NT2/D1 (cell line): ENCODE measurements around the gene CSF3R.
"Not testable (repeated sequence)": the region's sequence is repeated elsewhere in the genome, so short reads cannot be mapped to it uniquely, and the experiment has no call there.

Experiments
- DNase-seq: peaks from one replicate; pipeline ENCODE4 v3.0.0-alpha.2; 2011; ENCODE audit warnings: low read depth, low spot score
- H3K27me3 ChIP-seq: 2 replicates; pipeline ENCODE4 v1.6.0; 2011; ENCODE audit warnings: mild to moderate bottlenecking; ENCODE audit not compliant: insufficient read length, insufficient read depth
- H3K36me3 ChIP-seq: 2 replicates; pipeline ENCODE4 v1.6.1; 2011; ENCODE audit warnings: mild to moderate bottlenecking, low read length, mixed read lengths; ENCODE audit not compliant: insufficient read depth, insufficient read length
- H3K4me1 ChIP-seq: 2 replicates; pipeline ENCODE4 v1.5.1; 2011; ENCODE audit not compliant: insufficient read depth, insufficient read length
- H3K4me3 ChIP-seq: 2 replicates; pipeline ENCODE4 v1.5.1; 2011; ENCODE audit warnings: low read depth; ENCODE audit not compliant: insufficient read length
- H3K9ac ChIP-seq: 2 replicates; pipeline ENCODE4 v1.6.0; 2011; ENCODE audit warnings: low read depth; ENCODE audit not compliant: insufficient read length
- H3K9me3 ChIP-seq: 2 replicates; pipeline ENCODE4 v1.5.1; 2011; ENCODE audit warnings: mild to moderate bottlenecking, low read length; ENCODE audit not compliant: insufficient read depth
- SUZ12 ChIP-seq: IDR thresholded peaks from 2 replicates; pipeline ENCODE4 v1.6.1; 2011; ENCODE audit not compliant: insufficient read length, insufficient read depth; ENCODE audit errors: extremely low read depth
- YY1 ChIP-seq: IDR thresholded peaks from 2 replicates; pipeline ENCODE4 v1.6.1; 2011; ENCODE audit not compliant: insufficient read length, insufficient read depth
- ZNF274 ChIP-seq: IDR thresholded peaks from 2 replicates; pipeline ENCODE4 v1.6.1; 2011; ENCODE audit warnings: mild to moderate bottlenecking, low read depth, low read length

CSF3R gene

GRCh38 chr1:36502616-36503015 is 19.9 kb upstream of the CSF3R start:
- TF ChIP-seq YY1 (no peak), SUZ12 (no peak), ZNF274 (no peak)
- Histone ChIP-seq H3K9me3 (no peaks in the 10 kb centered on the region), H3K36me3 (no peaks in the 10 kb centered on the region), H3K4me1 (no peaks in the 10 kb centered on the region), H3K27me3 (no peaks in the 10 kb centered on the region), H3K9ac (no peak overlapping the region), H3K4me3 (no peak overlapping the region)
- DNase-seq = no peak

GRCh38 chr1:36501911-36502310 is 19.2 kb upstream of the CSF3R start:
- H3K9me3 ChIP-seq, H3K4me1 ChIP-seq, H3K4me3 ChIP-seq, H3K27me3 ChIP-seq, H3K9ac ChIP-seq, DNase-seq, H3K36me3 ChIP-seq: not testable (repeated sequence)

- Histone ChIP-seq H3K9ac (no peak overlapping the region), H3K4me1 (no peaks in the 10 kb centered on the region), H3K27me3 (peaks cover 2% of the 10 kb centered on the region), H3K9me3 (no peaks in the 10 kb centered on the region), H3K4me3 (no peak overlapping the region), H3K36me3 (no peaks in the 10 kb centered on the region)
- TF ChIP-seq SUZ12 = no peak
- TF ChIP-seq ZNF274 = no peak
- TF ChIP-seq YY1 = no peak
- no peak for DNase-seq
These were observed 14.5 kb upstream of the CSF3R start for GRCh38 chr1:36497207-36497606.

- H3K36me3 ChIP-seq = no peaks in the 10 kb centered on the region
- TF ChIP-seq ZNF274 (no peak), YY1 (no peak), SUZ12 (no peak)
- no peaks in the 10 kb centered on the region for H3K4me1 ChIP-seq
- no peak overlapping the region for H3K4me3 ChIP-seq
- peaks cover 2% of the 10 kb centered on the region for H3K27me3 ChIP-seq
- no peaks in the 10 kb centered on the region for H3K9me3 ChIP-seq
- no peak for DNase-seq
- H3K9ac ChIP-seq = no peak overlapping the region
These were observed 12.3 kb upstream of the CSF3R start for GRCh38 chr1:36494971-36495370.

- Histone ChIP-seq H3K36me3 (no peaks in the 10 kb centered on the region), H3K9ac (no peak overlapping the region), H3K9me3 (no peaks in the 10 kb centered on the region), H3K4me3 (no peak overlapping the region), H3K27me3 (peaks cover 2% of the 10 kb centered on the region), H3K4me1 (no peaks in the 10 kb centered on the region)
- TF ChIP-seq YY1 (no peak), SUZ12 (no peak), ZNF274 (no peak)
- DNase-seq = no peak
These were observed 10.8 kb upstream of the CSF3R start for GRCh38 chr1:36493524-36493923.

GRCh38 chr1:36492491-36492890 is 9.8 kb upstream of the CSF3R start:
- DNase-seq = no peak
- H3K9ac ChIP-seq = no peak overlapping the region
- TF ChIP-seq SUZ12 (no peak), ZNF274 (no peak), YY1 (no peak)
- H3K4me3 ChIP-seq = no peak overlapping the region
- H3K27me3 ChIP-seq = peaks cover 2% of the 10 kb centered on the region
- no peaks in the 10 kb centered on the region for H3K9me3 ChIP-seq
- H3K36me3 ChIP-seq = no peaks in the 10 kb centered on the region
- no peaks in the 10 kb centered on the region for H3K4me1 ChIP-seq

- not testable (repeated sequence) for H3K4me1 ChIP-seq, H3K4me3 ChIP-seq, H3K9ac ChIP-seq, H3K27me3 ChIP-seq, H3K9me3 ChIP-seq, DNase-seq, H3K36me3 ChIP-seq
These were observed 6.7 kb upstream of the CSF3R start for GRCh38 chr1:36489258-36490051.

GRCh38 chr1:36487906-36488305 is 5.2 kb upstream of the CSF3R start:
- H3K4me1 ChIP-seq = peaks cover 10% of the 10 kb centered on the region
- no peak for TF ChIP-seq ZNF274
- TF ChIP-seq YY1 = no peak
- TF ChIP-seq SUZ12 = no peak

DNA sequence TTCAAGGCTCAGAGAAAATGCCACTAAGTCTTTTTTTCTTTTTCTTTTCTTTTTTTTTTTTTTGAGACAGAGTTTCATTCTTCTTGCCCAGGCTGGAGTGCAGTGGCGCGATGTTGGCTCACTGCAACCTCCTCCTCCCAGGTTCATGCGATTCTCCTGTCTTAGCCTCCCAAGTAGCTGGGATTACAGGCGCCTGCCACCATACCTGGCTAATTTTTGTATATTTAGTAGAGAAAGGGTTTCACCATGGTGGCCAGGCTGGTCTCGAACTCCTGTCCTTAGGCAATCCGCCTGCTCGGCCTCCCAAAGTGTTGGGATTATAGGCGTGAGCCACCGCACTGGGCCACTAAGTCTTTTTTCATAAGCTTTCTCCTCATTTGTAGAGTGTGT is 4.6 kb upstream of the CSF3R start:
- peaks cover 14% of the 10 kb centered on the region for H3K4me1 ChIP-seq
- H3K9ac ChIP-seq, H3K9me3 ChIP-seq, H3K36me3 ChIP-seq, DNase-seq, H3K4me3 ChIP-seq, H3K27me3 ChIP-seq: not testable (repeated sequence)

More at GRCh38 chr1:36487906-36488305, 5.2 kb upstream of the CSF3R start:
- DNase-seq = no peak
- Histone ChIP-seq H3K27me3 (no peaks in the 10 kb centered on the region), H3K4me3 (no peak overlapping the region), H3K9ac (no peak overlapping the region), H3K9me3 (no peaks in the 10 kb centered on the region), H3K36me3 (no peaks in the 10 kb centered on the region)
